ENCODE results near the gene BET1L. TPM values are rescaled to one million over a fixed set of nuclear protein-coding genes. Genes with fewer than 3 reads are reported as not detected.
"Not testable (repeated sequence)": the region's sequence is repeated elsewhere in the genome, so short reads cannot be mapped to it uniquely, and the experiment has no call there.

Gene BET1L
- total RNA-seq, 1 donor from 2014 or later, result 7.4 TPM

DNA sequence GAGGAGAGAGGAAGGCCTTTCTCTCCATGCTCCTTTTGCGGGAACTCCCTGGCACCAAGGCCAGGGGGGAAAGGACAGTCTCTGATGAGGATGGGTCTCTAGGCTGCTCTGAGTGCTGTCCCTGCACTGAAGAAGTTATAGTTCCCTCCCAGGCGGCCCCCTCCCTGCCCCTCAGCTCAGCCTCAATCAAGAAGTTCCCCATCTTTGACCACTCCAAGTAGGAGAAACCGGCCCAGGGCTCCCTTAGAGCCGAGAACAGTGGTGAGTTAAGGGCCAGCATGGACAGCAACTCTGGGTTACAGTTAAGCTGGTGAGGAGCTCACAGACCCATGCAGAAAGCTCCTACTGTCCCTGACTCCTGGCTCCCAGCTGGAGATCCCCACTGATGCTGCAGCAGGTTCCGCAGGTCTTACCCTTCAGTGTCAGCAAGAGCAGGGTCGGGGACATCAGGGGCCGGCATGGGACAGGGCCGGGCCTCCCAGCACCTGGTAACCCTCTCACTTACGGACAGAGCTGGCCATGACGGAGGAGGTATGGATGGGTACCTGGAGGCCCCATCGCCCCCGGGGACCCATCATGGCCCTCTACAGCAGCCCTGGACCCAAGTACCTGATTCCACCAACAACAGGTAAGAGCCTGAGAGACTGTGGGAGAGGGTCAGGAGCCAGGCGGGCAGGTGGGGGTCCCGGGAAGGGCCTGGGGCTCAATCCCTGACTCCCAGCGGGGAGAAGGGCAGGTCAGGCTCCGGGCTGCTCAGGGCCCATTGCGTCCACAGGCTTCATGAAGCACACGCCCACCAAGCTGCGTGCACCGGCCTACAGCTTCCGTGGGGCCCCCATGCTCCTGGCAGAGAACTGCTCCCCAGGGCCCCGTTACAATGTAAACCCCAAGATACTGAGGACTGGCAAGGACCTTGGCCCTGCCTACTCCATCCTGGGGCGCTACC lies 10.1 kb downstream of the BET1L start:
- no peak for DNase-seq (ENCODE audit: low read depth in 2 of 2)

DNA sequence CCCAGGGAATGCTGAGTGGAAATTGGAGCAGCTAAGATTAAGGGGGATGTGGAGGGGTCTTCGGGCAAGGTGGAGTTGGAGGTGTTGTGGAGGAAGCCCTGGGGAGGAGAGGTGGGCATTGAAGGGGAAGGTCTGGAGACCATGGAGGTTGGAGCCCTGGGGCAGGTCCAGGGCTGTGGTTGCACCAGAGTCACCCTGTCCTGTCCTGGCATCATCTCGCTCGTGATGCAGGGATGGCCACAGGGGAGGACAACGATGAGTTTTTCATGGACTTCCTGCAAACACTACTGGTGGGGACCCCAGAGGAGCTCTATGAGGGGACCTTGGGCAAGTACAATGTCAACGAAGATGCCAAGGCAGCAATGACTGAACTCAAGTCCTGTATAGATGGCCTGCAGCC lies 13.7 kb downstream of the BET1L start:
- not testable (repeated sequence) for DNase-seq (ENCODE audit: low read depth in 2 of 2)

DNA sequence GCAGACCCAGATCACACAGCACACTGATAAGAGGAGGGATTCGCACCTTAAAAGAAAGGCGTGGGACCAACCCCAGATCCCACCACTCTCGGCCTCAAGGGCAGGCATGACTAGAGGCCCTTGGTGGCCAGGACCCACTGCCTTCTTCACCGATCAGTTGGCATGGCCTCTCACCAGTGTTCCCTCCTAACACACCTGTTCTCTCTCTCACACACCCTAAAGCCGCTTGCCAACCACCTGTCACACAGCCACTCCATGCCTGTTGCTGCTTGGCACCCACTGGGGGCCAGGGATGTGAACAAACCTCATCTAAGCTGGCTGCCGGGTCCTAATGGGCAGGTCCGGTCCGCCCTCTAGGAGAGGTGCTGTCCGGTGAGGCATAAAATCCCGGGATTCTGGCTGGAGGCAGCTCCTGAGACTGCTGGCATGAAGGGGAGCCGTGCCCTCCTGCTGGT lies 14.5 kb downstream of the BET1L start, which contains the start of gene SCGB1C1:
SCGB1C1 (plus strand) TSS at position 405 of the 455 bp plus-strand sequence; CDS start at position 427, 22 bp downstream.
- DNase-seq (ENCODE audit: low read depth in 2 of 2), result not testable (repeated sequence)

DNA sequence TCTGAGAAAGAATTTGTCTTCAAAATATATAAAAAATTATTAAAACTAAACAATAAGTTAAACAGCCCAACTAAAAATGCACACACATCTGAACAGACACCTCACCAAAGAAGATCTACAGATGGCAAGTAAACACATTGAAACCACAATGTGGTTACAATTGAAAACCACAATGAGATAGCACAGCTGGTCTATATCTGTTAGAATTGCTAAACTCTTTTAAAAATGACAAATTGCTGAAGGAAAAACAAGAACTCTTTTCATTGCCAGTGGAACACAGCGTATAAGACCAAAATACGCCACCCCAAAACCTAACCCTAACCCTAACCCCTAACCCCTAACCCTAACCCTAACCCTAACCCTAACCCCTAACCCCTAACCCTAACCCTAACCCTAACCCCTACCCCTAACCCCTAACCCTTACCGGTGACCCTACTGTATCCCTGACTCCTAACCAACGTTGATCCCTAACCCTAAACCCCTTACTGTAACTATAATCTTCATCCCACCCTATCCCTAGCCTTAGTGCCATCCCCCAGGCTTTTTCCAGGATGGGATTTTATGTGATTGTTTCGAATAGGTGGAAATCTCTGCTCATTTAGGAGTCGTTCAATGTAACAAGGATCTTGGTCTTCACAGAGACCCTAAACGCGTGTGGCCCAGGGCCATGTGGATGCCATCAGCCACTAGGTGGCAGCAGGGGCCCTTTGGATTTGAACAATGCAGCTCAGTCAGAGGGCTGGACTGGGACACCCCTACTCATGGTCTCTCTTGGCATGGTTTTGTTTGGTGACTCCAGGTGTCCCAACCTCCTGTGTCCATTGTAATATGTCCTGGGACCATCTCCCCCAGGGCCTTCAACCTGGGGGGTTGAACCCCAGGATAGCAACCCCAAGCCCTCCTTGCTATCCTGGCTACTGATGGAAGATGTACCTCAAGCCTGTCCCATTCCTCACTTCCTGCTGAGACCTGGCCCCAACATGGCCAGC lies 15.4 kb downstream of the BET1L start:
- DNase-seq (ENCODE audit: low read depth in 2 of 2), result not testable (repeated sequence)

DNA sequence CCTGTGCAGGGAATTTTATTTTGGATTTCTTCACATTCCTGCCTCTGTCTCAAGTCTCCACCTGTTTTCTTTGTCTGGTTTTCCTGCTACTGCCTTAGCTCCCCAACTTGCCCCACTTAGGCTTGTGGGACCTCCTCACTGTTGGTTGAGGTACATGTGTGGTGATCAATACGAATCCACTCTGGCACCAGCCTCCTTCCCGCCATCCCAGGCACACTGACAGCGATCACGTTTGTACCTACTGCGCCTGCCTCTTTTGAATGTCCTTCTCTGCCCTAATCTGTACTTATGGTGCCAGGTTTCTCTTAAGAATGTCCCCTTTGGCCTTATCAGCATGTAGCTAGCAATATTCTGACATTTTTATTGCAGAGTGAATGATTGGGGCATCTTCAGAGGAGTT lies 16.7 kb downstream of the BET1L start:
- not testable (repeated sequence) for DNase-seq (ENCODE audit: low read depth in 2 of 2)

DNA sequence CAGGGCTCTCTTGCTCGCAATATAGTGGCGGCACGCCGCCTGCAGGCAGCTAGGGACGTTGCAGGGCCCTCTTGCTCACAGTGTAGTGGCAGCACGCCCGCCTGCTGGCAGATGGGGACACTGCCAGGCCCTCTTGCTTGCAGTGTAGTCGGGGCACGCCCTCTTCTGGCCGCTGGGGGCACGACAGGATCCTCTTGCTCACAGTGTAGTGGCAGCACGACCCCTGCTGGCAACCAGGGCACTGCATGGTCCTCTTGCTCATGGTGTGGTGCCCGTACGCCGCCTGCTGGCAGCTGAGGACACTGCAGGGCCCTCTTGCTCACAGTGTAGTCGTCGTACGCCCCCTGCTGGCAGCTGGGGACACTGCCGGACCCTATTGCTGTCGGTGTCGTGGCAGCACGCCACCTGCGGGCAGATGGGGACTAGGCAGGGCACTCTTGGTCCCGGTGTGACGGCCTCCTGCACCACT lies 17.3 kb downstream of the BET1L start:
- DNase-seq (ENCODE audit: low read depth in 2 of 2), result not testable (repeated sequence)

DNA sequence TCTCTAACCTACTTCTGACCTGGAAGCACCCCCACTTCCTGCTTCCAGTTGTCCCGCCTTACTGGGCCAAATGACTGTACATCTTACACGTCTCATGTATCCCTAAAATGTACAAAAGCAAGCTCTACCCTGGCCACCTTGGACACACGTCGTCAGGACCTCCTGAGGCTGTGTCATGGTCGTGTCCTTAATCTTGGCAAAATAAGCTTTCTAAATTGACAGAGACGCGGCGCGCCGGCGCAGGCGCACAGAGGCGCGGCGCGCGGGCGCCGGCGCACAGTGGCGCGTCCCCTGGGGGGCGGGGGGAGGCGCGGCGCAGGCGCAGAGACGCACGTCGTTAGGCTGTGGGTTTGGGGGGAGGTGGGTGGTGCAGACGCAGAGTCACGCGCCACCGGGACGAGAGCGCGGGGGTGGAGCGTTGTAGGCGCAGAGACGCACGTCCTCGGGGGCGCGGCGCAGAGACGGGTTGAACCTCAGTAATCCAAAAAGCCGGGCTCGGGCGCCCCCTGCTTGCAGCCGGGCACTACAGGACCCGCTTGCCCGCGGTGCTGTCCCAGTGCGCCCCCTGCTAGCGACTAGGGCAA lies 17.9 kb downstream of the BET1L start:
- DNase-seq (ENCODE audit: low read depth in 2 of 2), result peak in 1 of 2 donors; percentile 34

DNA sequence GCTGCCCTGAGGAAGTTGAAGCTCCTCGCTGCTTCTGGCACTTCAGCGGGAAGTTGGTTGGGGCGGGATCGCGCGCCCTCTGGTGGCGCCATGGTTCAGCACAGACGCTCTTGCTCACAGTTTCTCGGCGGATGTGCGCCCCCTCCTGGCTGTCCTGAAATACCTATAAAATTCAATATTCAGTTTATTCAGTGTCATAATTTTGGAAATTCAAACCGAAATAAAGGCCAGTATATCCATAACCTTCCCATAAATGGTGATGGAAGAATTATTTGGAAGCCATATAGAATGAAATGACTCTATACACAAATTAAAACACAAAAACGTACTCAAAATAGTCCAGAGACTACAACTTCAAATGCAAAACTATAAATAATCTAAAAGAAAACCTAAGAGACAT lies 27.0 kb downstream of the BET1L start:
- not testable (repeated sequence) for DNase-seq (ENCODE audit: low read depth in 2 of 2)

Other genes starting within 250 kb of the BET1L start
- gene SCGB1C1, start 14.3 kb downstream of the BET1L start, total RNA-seq, result not detected in 2 replicates
- gene RIC8A, start 309 bp upstream of the BET1L start, total RNA-seq, result 119 and 126 TPM in 2 replicates
- 5.8 and 9.6 TPM in 2 replicates for gene SIRT3, start 28.9 kb upstream of the BET1L start, total RNA-seq
- gene PSMD13, start 29.6 kb upstream of the BET1L start, total RNA-seq, result 142 and 190 TPM in 2 replicates
- gene NLRP6, start 71.0 kb upstream of the BET1L start, total RNA-seq, result not detected in 2 replicates
- gene PGGHG, start 81.7 kb upstream of the BET1L start, total RNA-seq, result 6.7 and 13.9 TPM in 2 replicates
- not detected in 2 replicates for gene IFITM5, start 92.1 kb upstream of the BET1L start, total RNA-seq
- gene IFITM2, start 100.4 kb upstream of the BET1L start, total RNA-seq, result 23.1 and 91.9 TPM in 2 replicates
- 1.0 and 1.1 TPM in 2 replicates for gene IFITM1, start 106.6 kb upstream of the BET1L start, total RNA-seq
- 30.9 and 86.0 TPM in 2 replicates for gene IFITM3, start 113.5 kb upstream of the BET1L start, total RNA-seq
- 0.51 and 0.89 TPM in 2 replicates for gene B4GALNT4, start 162.1 kb upstream of the BET1L start, total RNA-seq
- 0.38 and 0.39 TPM in 2 replicates for gene PKP3, start 186.8 kb upstream of the BET1L start, total RNA-seq
- gene SIGIRR, start 207.6 kb upstream of the BET1L start, total RNA-seq, result 33.6 and 44.0 TPM in 2 replicates
- 1.4 and 2.7 TPM in 2 replicates for gene ANO9, start 234.6 kb upstream of the BET1L start, total RNA-seq
- gene PTDSS2, start 242.9 kb upstream of the BET1L start, total RNA-seq, result 19.4 and 40.2 TPM in 2 replicates

Measured in dermis microvascular lymphatic vessel endothelial cell (primary cell).